Esophagus (tissue), 2 donors: ENCODE data around the gene FRMD4A. TPM values are rescaled to one million over a fixed set of nuclear protein-coding genes. Genes with fewer than 3 reads are reported as not detected.
"Not testable (repeated sequence)": the region's sequence is repeated elsewhere in the genome, so short reads cannot be mapped to it uniquely, and the experiment has no call there.

Experiments used
- H3K27ac ChIP-seq, 2 donors: one replicate each; pipeline ENCODE4 v1.5.1; 2013; ENCODE audit warnings: low read depth in 2 of 2, mild to moderate bottlenecking in 2 of 2, inconsistent platforms in 1 of 2, low read length in 1 of 2, moderate library complexity in 1 of 2
- H3K27me3 ChIP-seq, 2 donors: one replicate each; pipeline ENCODE4 v1.6.1; 2013; ENCODE audit warnings: low read length in 2 of 2, control low read depth in 1 of 2, mild to moderate bottlenecking in 1 of 2; ENCODE audit not compliant: insufficient read depth in 2 of 2, control insufficient read depth in 1 of 2
- H3K36me3 ChIP-seq, 2 donors: one replicate each; pipeline ENCODE4 v1.6.1; 2013; ENCODE audit warnings: low read length in 1 of 2; ENCODE audit not compliant: control insufficient read depth in 2 of 2, insufficient read depth in 2 of 2
- H3K4me1 ChIP-seq, 2 donors: one replicate each; pipeline ENCODE4 v1.6.1; 2013; ENCODE audit warnings: low read length in 1 of 2; ENCODE audit not compliant: control insufficient read depth in 2 of 2, insufficient read depth in 2 of 2
- H3K4me3 ChIP-seq, 2 donors: one replicate each; pipeline ENCODE4 v1.5.1; 2013; ENCODE audit warnings: low read length in 2 of 2, mild to moderate bottlenecking in 2 of 2, low read depth in 1 of 2, moderate library complexity in 1 of 2
- H3K9me3 ChIP-seq, 2 donors: one replicate each; pipeline ENCODE4 v1.6.1; 2013; ENCODE audit warnings: mild to moderate bottlenecking in 2 of 2, low read depth in 1 of 2, low read length in 1 of 2, moderate library complexity in 1 of 2; ENCODE audit not compliant: control insufficient read depth in 2 of 2, insufficient read depth in 1 of 2
- WGBS, 2 donors: extraction: QIAGEN DNeasy Blood & Tissue Kit; methylation state at CpG; one replicate each; pipeline ENCODE4 v1.1.7; 2013; 5-methylcytosine and 5-hydroxymethylcytosine counted together
- polyA plus RNA-seq, 2 donors: library from polyadenylated mRNA; stranded (reverse); fragments of 200-250 nt; gene quantifications; one replicate each; pipeline ENCODE4 v1.2.3, GENCODE V29; 2013
- donor health status: healthy with polysubstance abuse.
- donor health status: Bipolar disorder and iron deficiency.

FRMD4A gene
- polyA plus RNA-seq, 2 donors: 9.3 to 12.6 TPM

GRCh38 chr10:14236341-14236740, 94.4 kb downstream of the FRMD4A start:
- Histone ChIP-seq H3K9me3 (no peaks in the 10 kb centered on the region), H3K4me3 (no peak overlapping the region), H3K36me3 (no peaks in the 10 kb centered on the region), H3K27me3 (no peaks in the 10 kb centered on the region), H3K27ac (no peak overlapping the region), H3K4me1 (no peaks in the 10 kb centered on the region)
- 77 to 82% methylated on average over 6 of the region's 6 CpGs for WGBS, 2 donors

DNA sequence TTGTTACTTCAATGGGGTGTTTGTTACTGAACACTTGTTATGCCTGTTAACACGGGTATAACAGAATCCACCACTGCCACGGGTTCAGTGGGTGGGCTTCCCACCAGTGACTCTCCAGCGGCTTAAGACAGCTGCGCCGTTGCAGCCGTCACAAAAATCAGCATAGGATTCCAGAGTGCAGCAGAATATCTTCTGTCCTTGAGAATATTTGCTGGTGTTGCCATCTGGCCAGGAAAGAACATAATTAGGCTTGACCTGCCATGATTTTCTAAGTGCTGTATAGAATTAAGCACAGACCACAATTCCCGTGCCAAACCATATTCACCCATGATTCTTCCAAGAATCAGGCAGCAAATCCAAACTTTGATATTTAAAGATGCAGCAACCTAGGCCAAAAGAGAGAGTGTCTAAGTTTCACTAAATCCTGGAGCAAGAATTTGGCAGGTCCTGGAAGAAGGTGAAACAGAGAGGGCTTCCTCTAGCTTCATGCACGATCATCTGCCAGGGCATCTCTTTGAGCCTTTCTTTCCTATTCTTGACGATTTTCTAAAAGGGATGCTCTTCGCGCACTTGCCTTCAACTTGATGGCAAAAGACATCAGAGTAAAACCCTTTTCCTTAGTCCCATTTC, 95.0 kb downstream of the FRMD4A start:
- H3K4me3 ChIP-seq: no peak overlapping the region
- H3K27me3 ChIP-seq: no peaks in the 10 kb centered on the region
- H3K4me1 ChIP-seq: no peaks in the 10 kb centered on the region
- H3K27ac ChIP-seq: no peak overlapping the region
- no peaks in the 10 kb centered on the region for H3K36me3 ChIP-seq
- 84 to 90% methylated on average over 11 of the region's 11 CpGs for WGBS, 2 donors
- H3K9me3 ChIP-seq: no peaks in the 10 kb centered on the region

- Histone ChIP-seq H3K27ac (no peak overlapping the region), H3K27me3 (no peaks in the 10 kb centered on the region), H3K9me3 (no peaks in the 10 kb centered on the region), H3K36me3 (no peaks in the 10 kb centered on the region), H3K4me3 (no peak overlapping the region), H3K4me1 (no peaks in the 10 kb centered on the region)
- WGBS, 2 donors: 83 to 84% methylated on average over 4 of the region's 4 CpGs
Observed at GRCh38 chr10:14233566-14233965, 97.2 kb downstream of the FRMD4A start.

GRCh38 chr10:14228798-14229197, 101.9 kb downstream of the FRMD4A start:
- H3K9me3 ChIP-seq, H3K4me3 ChIP-seq, H3K36me3 ChIP-seq, H3K27me3 ChIP-seq, H3K4me1 ChIP-seq, H3K27ac ChIP-seq: not testable (repeated sequence)
- 50 to 64% methylated on average over 3 of the region's 3 CpGs for WGBS, 2 donors

GRCh38 chr10:14225379-14225778, 105.3 kb downstream of the FRMD4A start:
- Histone ChIP-seq H3K9me3 (no peaks in the 10 kb centered on the region), H3K4me1 (no peaks in the 10 kb centered on the region), H3K4me3 (no peak overlapping the region), H3K36me3 (no peaks in the 10 kb centered on the region), H3K27ac (no peak overlapping the region), H3K27me3 (peaks cover 0 to 2% of the 10 kb centered on the region in 2 donors)
- WGBS, 2 donors: 67 to 76% methylated on average over 4 of the region's 4 CpGs

GRCh38 chr10:14220026-14220425, 110.7 kb downstream of the FRMD4A start:
- H3K4me3 ChIP-seq: no peak overlapping the region
- H3K27me3 ChIP-seq: peaks cover 0 to 2% of the 10 kb centered on the region in 2 donors
- H3K27ac ChIP-seq: no peak overlapping the region
- no peaks in the 10 kb centered on the region for H3K4me1 ChIP-seq
- H3K9me3 ChIP-seq: no peaks in the 10 kb centered on the region
- H3K36me3 ChIP-seq: no peaks in the 10 kb centered on the region
- 82 to 87% methylated on average over 7 of the region's 7 CpGs for WGBS, 2 donors

DNA sequence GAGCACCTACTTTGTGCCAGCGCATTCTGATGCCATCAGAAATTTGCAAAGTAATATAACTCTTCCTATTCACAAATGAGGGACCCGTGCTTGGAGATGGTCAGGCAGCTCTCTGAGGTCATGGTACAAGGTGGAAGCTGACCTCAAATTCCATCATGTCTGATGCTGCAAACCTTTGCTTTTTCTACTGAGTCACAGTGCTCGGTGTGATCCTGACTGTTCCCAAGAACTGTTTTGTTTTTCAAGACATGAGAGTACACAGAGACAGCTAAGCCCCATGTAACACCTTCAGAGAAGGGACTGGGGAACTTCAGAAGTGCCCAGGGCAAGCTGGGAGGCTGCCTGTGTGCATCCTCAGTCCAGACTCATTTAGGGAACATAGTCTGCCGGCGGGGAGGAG, 111.3 kb downstream of the FRMD4A start:
- no peaks in the 10 kb centered on the region for H3K4me1 ChIP-seq
- WGBS, 2 donors: 88 to 91% methylated on average over 5 of the region's 5 CpGs
- H3K27ac ChIP-seq: no peak overlapping the region
- H3K9me3 ChIP-seq: no peaks in the 10 kb centered on the region
- H3K36me3 ChIP-seq: no peaks in the 10 kb centered on the region
- no peak overlapping the region for H3K4me3 ChIP-seq
- peaks cover 0 to 2% of the 10 kb centered on the region in 2 donors for H3K27me3 ChIP-seq

DNA sequence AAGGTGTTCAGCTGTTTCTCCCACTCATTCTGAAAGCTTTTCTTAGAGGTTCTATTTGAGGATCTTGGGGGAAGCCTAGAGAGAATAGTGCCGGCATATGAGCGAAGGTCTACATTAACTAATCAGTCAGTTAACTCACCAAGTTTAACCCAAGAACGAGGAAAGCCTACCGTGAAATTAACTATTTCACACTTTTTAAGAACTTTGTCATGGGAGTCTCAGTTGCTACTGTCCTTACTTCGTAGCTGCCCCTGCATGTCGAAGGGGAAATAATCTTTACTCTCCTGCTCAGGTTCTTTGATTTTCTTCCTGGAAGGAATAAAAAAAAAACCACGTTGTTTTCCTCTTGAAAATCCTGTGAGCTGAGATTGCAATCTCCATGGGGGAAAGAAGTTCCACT, 115.1 kb downstream of the FRMD4A start:
- Histone ChIP-seq H3K4me1 (no peaks in the 10 kb centered on the region), H3K36me3 (no peaks in the 10 kb centered on the region), H3K4me3 (no peak overlapping the region), H3K27ac (no peak overlapping the region), H3K9me3 (no peaks in the 10 kb centered on the region), H3K27me3 (no peaks in the 10 kb centered on the region)
- 84 to 87% methylated on average over 7 of the region's 7 CpGs for WGBS, 2 donors

DNA sequence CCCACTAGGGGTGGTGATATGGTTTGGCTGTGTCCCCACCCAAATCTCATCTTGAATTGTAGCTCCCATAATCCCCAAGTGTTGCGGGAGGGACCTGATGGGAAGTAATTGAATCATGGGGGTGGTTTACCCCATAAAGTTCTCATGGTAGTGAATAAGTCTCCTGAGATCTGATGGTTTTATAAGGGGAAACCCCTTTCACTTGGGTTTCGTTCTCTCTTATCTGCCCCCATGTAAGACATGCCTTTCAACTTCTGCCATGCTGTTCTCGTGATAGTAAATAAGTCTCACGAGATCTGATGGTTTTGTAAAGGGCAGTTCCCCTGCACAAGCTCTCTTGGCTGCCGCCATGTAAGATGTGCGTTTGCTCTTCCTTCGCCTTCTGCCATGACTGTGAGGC, 117.0 kb downstream of the FRMD4A start:
- not testable (repeated sequence) for H3K27me3 ChIP-seq, H3K4me3 ChIP-seq, H3K27ac ChIP-seq, H3K36me3 ChIP-seq, H3K4me1 ChIP-seq, H3K9me3 ChIP-seq
- WGBS, 2 donors: 76 to 79% methylated on average over 7 of the region's 7 CpGs

DNA sequence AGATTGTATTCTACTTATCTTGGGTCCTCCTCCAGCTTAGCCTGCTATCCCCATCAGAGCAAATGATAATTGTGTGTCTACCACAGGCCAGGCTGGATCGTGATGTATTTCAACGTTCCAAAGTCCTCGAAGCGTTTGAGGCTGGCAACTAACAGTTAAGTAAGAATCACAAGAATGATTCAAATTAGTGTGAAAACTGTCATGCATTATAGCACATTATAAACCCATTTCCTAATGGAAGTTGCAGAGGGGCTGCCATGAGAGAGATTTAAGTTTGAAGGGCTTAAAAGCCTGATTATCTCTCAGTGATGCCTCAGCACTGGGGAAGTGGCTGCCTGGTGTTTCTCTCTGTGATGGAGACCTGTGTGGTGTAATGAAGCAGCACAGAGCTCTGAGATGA, 119.1 kb downstream of the FRMD4A start:
- Histone ChIP-seq H3K27ac (no peak overlapping the region), H3K36me3 (no peaks in the 10 kb centered on the region), H3K4me3 (no peak overlapping the region), H3K4me1 (no peaks in the 10 kb centered on the region), H3K9me3 (no peaks in the 10 kb centered on the region), H3K27me3 (no peaks in the 10 kb centered on the region)
- 71 to 74% methylated on average over 4 of the region's 4 CpGs for WGBS, 2 donors
